ENCODE data around the gene CAMSAP2.

- TF ChIP-seq EZH2 (IDR thresholded peaks at IDR 0.05; ENCODE audit: borderline replicate concordance, low read length) (no peak), CTCF (conservative IDR thresholded peaks at IDR 0.05 in 1 of 2, IDR thresholded peaks at IDR 0.05 in 1 of 2; ENCODE audit: extremely low read depth in 1 of 2, insufficient read depth in 1 of 2, low read depth in 1 of 2, low read length in 2 of 2) (no peak)
Observed at GRCh38 chr1:200895801-200896530, 157.3 kb downstream of the CAMSAP2 start.
